ENCODE data around the gene TYMP.

TYMP gene, protein sequence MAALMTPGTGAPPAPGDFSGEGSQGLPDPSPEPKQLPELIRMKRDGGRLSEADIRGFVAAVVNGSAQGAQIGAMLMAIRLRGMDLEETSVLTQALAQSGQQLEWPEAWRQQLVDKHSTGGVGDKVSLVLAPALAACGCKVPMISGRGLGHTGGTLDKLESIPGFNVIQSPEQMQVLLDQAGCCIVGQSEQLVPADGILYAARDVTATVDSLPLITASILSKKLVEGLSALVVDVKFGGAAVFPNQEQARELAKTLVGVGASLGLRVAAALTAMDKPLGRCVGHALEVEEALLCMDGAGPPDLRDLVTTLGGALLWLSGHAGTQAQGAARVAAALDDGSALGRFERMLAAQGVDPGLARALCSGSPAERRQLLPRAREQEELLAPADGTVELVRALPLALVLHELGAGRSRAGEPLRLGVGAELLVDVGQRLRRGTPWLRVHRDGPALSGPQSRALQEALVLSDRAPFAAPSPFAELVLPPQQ
- total RNA-seq: 12.7 to 17.6 reads per million in 2 donors

DNA sequence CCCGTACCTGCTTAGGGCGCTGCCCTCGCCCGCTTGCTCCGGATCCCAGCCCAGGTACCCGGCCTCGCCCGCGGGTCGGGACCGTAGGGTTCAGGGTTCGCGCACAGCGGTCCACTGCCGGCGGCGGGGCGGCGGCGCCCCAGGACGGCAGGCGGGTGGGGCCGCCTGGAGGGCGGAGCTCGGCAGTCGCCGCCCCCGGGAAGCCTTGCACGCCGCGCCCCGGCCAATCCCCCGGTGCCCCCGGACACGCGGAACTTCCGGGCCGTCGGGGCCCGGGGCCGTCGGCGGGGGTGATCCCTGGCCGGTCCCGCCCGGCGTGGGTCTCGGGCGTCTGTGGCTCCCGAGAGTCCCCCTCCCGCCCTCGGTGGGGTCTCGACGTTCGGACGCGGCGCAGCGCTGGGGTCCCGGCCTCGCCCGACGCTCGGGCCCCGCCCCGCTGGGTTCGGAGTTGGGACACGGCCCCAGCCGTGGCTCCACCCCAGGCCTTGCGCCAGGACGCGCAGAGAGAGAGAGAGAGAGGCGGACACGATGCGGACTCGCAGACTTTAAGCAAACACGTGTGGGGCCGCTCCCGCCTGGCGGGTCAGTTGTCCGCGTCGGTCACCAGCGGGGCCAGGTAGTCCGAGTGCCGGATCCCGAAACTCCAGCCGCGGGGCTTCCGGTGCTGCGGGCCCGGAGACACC is at the start of gene TYMP:
TYMP (minus strand) TSS at position 116 of the 683 bp plus-strand sequence. CDS start 303 bp downstream, outside the sequence.
- DNase-seq: peak; percentile 53

- no peak for DNase-seq
Measured at GRCh38 chr22:50578776-50579310, 49.0 kb upstream of the TYMP start.

GRCh38 chr22:50577987-50578775 is 48.4 kb upstream of the TYMP start, which contains the start of gene CPT1B:
CPT1B (minus strand) TSS chr22:50578427; CDS start chr22:50577915, 512 bp downstream.
- no peak for DNase-seq

DNA sequence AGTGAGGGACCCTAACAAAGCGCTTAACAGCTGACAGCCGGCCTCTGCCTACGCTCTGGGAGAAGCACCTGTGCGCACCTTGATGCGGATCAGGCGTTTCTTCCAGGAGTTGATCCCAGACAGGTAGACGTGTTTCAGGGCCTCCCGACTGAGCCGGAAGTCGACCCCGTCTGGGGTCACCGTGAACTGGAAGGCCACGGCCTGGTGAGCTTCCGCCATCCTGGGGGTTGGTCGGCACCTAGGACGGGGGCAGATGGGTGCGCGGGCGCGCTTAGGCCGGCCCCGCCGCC is 47.8 kb upstream of the TYMP start:
- no peak for DNase-seq

GRCh38 chr22:50576806-50577696 is 47.2 kb upstream of the TYMP start:
- no peak for DNase-seq

DNA sequence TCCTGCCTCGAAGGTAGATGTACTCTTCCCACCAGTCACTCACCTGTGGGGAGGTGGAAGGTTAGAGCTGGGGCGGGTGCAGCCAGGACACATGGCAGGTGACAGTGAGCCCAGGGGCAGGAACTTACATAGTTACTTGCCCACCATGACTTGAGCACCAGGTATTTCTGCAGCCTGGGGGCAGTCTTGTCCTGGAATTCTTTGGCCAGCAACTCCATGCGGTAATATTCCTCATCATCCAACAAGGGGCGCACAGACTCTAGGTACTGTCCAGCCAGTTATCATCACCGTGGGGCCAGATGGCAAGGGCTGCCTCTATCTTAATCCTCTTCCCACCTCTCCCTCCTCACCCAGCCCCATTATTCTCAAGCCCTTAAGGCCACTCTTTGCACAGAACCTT is 46.3 kb upstream of the TYMP start:
- no peak for DNase-seq

DNA sequence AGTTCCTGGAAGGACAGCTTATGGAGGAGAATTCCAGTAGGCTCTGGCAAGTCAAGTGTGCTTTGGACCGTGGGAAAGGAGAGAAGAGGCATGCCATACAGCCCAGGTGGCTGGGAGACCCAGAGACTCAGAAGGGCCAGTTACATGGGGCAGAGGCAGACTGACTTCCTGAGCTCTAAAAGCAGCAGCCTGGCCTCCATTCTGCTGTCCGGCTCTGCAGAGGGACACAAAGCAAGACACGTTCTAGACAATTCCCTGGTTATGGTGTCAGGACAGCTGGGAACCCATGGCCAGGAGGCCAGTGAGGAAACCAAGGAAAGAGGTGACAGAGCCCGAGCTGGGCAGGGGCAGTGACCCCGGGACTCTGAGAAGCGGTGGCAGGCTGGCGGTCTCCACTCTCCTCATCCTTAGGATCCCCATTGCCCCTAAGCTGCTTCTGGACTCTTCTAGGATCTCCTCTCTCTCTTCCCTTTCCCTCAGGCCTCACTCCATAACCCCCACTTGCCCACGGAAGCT is 45.7 kb upstream of the TYMP start:
- no peak for DNase-seq

- no peak for DNase-seq
Measured at GRCh38 chr22:50574383-50574755, 44.6 kb upstream of the TYMP start.

- no peak for DNase-seq
Measured at GRCh38 chr22:50573491-50574382, 43.9 kb upstream of the TYMP start.

GRCh38 chr22:50572965-50573364 is 43.2 kb upstream of the TYMP start:
- DNase-seq: no peak

DNA sequence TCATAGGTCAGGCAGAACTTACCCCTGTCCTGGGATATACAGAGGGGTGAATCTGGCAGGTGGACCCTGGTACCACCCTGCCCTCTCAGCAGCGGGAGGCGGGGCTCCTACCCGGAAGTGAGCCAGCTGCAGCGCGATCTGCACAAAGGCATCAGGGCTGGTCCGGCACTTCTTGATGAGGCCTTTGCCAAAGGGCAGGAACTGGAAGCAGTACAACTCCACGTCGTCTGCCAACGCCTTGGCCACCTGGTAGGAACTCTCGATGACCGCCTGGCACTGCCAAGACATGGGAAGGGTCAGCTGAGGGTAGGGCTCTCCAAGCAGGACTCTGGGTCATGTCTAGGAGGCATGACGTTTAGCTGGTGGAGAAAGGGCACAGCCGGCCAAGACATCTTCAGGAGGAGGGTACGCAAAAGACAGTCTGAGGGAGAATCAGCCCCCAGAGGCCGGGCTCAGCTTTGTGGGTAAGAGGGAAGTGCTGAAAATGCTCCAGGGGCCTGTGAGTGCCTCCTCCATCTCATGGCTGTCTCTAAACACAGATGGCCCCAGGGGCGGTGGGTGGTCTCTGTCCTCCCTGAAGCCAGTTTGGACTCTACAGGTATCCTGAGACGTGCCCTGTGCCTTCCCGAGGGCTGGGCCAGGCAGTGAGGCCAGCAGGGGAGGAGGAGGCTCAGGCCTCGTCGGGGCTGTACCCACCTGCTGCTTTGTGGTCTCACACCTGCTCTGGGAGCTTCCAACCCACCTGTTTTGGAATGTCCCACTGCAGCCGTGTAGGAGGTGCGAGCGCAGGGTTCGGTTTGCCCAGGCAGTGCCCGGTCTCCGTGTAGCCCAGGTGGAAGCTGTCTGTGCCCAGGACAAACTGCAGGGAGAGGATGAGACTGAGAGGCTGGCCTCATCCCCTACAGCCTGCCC is 41.7 kb upstream of the TYMP start:
- no peak for DNase-seq

DNA sequence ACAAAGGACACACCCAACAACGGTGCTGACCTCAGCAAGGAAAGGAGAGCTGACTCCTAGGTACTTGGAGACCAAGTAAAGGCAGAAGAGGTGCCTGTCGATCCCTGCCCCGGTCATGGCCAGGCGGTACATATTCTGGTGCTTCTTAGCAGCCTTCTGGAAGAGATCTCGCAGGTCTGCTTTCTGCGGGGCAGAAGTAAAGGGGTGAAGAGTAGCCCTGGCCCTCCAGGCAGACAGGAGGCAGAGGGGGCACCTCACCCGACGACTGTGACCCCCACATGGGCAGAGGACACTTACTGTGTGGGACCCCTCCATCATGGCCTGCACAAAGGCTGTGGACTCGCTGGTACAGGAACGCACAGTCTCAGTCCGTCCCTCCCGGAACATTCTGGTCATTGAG is 41.0 kb upstream of the TYMP start:
- DNase-seq: no peak

- no peak for DNase-seq
Measured at GRCh38 chr22:50569896-50570535, 40.2 kb upstream of the TYMP start.

DNA sequence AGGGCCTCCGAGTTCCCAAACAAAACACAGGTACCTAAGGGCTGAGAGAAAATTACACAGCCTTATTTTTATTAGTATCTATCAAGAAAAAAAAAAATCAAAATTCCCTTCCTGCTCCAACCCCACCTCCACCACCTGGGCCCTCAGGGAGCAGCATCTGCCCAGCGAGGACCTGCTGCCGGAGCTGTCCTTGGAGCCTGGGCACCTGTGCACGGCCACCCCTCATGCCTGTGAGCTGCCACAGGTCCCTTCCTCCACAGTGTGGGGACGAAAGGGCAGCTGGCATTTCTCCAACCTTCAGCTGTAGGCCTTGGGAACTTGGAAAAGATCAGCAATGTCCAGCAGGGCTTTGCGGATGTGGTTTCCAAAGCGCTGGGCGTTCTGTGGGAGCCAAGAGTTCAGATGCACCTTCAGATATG is 39.2 kb upstream of the TYMP start:
- no peak for DNase-seq

DNA sequence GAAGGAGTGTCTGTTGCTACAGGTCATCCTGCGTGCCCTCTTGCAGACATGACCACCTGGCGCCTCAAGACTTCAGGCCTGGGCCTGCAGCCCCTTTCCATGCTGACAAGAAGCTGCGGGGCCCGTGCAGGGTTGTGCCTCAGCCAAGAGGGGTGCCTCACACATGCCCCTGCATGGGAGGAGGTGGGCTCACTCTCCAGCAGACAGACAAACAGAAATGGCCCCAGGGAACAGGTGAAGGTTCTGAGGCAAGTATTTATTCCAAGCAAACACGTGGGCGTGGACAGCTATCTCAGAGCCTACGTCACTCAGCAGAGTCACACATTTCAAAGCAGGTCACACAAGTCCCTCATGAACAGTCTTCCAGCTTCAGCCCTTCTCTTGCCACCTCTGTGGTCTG is 38.8 kb upstream of the TYMP start:
- no peak for DNase-seq

- no peak for DNase-seq
Measured at GRCh38 chr22:50567721-50568252, 38.0 kb upstream of the TYMP start.

DNA sequence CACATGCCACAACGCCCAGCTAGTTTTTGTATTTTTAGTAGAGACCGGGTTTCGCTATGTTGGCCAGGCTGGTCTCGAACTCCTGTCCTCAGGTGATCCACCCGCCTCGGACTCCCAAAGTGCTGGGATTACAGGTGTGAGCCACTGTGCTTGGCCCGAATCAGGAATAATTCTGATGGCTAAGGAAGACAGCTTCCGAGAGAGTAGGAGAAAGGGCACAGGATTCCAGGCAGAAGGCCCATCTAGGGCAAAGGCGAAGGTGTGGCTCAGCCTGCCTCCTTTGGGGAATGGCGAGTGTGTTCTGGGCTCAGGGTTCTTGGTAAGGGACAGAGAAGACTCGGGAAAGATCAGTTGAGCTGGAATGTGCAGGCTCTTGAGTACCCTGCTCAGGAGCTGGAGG is 34.5 kb upstream of the TYMP start:
- no peak for DNase-seq

GRCh38 chr22:50563413-50564160 is 33.8 kb upstream of the TYMP start:
- DNase-seq: no peak
